Measurements from ENCODE around the gene EDEM1. TPM values are rescaled to one million over a fixed set of nuclear protein-coding genes. Genes with fewer than 3 reads are reported as not detected.

EDEM1 gene
- total RNA-seq (2014; rRNA removed; shearing (Covaris generic); ENCODE audit: low replicate concordance) = 68.8 and 134 TPM in 2 replicates

DNA sequence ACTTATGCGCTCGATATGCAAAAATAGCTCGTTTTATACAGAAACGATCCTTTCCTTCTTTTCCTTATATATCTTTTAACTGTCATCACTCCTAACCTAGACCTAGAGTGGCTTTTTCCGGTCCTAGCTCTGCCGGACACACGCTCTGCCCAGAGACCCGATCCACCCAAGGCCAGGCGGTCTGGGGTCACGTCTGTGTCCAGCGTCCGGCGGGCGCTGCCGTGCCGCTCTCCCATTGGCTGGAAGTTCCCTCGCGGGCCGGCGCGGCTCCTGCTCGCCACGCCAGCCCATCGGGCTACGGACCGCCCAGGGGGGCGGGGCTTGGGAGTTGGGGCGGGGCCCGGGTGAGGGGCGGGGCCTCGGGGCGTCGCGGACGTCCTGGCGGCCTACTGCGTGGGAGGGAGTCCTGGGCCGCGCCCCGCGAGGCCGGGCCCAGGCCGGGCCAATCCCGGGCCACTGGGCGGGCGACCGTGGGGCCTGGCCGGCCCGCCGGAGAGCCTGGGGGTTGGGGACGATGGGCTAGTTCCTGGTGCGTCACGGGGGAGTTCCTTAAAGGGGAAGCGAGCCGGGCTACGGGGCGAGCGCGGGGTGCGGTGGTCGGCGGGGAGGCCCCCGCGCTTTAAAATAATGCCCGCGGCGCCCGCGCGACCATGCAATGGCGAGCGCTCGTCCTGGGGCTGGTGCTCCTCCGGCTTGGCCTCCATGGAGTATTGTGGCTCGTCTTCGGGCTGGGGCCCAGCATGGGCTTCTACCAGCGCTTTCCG is at the start of gene EDEM1:
TSS of gene EDEM1 (plus strand) at position 552 of the 764 bp plus-strand sequence. CDS start at position 651, 99 bp downstream.
- Histone ChIP-seq H4K20me1 (ENCODE audit: insufficient read depth, low read depth, low read length) (peaks cover 9% of the 10 kb centered on the region; the same call in 1 of the 2 replicates), H3K4me2 (ENCODE audit: low read depth, low read length, poor library complexity, severe bottlenecking) (peak within 1 kb of the TSS; percentile 90), H2AFZ (ENCODE audit: low read length) (peak within 1 kb of the TSS; percentile 15; the same call in 1 of the 2 replicates), H3K79me2 (ENCODE audit: low read length) (peaks cover 48% of the 10 kb centered on the region), H3K9me3 (ENCODE audit: low read length) (no peaks in the 10 kb centered on the region), H3K4me3 (ENCODE audit: low read length) (peak within 1 kb of the TSS; percentile 80), H3K9me2 (replicated peaks; ENCODE audit: insufficient read depth, low read length) (no peaks in the 10 kb centered on the region), H3K36me3 (ENCODE audit: insufficient read depth, low read length) (0 out of 2 replicates have a peak, but pooled peaks cover 3% of the 10 kb centered on the region), H3K27me3 (ENCODE audit: low read length) (no peaks in the 10 kb centered on the region), H3K9ac (ENCODE audit: low read length) (peak within 1 kb of the TSS; percentile 97), H3K4me1 (ENCODE audit: low read length) (peaks cover 49% of the 10 kb centered on the region), H3K27ac (ENCODE audit: low read length) (peak within 1 kb of the TSS; percentile 66)
- DNase-seq = peak; percentile 97

DNA sequence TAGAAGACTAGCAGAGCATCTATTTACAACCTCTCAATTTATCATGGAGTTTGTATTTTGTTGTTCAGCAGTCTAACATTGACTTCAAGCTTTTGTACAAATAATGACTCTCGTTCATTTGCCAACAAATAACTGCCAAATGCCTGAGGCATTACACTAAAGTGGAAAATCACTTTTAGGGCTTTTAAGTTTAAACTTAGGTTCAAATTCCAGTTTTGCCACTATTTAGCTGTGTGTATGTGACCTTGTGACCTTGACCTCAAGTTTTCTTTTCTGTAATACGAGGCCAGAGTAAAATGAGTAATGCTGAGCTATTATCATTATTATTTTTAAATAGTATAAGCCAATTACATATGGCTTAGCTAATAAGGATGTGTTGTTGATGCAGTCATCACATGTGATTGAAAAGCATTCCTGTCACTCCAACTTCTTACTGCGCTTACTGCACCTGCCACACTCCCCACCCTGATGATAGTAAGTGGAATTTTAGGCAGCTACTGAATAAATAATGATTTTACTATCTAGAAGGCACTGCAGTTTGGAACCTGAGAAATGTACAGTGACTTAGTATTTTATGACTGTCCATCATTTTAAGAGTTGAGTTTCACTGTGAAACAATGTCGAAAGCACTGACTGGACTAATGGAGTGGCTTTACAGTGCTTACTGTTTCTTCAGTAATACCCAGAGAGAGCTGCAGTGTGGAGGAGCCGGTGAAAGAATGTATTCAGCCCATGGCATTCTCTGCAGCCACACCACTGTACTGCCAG is 49.1 kb upstream of the EDEM1 start:
- peak; percentile 29 for DNase-seq
- Histone ChIP-seq H3K27ac (ENCODE audit: low read length) (no peak overlapping the region), H3K4me2 (ENCODE audit: low read depth, low read length, poor library complexity, severe bottlenecking) (no peak overlapping the region), H3K27me3 (ENCODE audit: low read length) (no peaks in the 10 kb centered on the region), H3K9ac (ENCODE audit: low read length) (no peak overlapping the region), H2AFZ (ENCODE audit: low read length) (no peak overlapping the region), H3K9me3 (ENCODE audit: low read length) (no peaks in the 10 kb centered on the region), H4K20me1 (ENCODE audit: insufficient read depth, low read depth, low read length) (peaks cover 4% of the 10 kb centered on the region; the same call in 1 of the 2 replicates), H3K79me2 (ENCODE audit: low read length) (peaks cover 94% of the 10 kb centered on the region), H3K9me2 (replicated peaks; ENCODE audit: insufficient read depth, low read length) (no peaks in the 10 kb centered on the region), H3K36me3 (ENCODE audit: insufficient read depth, low read length) (0 out of 2 replicates have a peak, but pooled peaks cover 4% of the 10 kb centered on the region), H3K4me3 (ENCODE audit: low read length) (no peak overlapping the region), H3K4me1 (ENCODE audit: low read length) (peaks cover 11% of the 10 kb centered on the region)

DNA sequence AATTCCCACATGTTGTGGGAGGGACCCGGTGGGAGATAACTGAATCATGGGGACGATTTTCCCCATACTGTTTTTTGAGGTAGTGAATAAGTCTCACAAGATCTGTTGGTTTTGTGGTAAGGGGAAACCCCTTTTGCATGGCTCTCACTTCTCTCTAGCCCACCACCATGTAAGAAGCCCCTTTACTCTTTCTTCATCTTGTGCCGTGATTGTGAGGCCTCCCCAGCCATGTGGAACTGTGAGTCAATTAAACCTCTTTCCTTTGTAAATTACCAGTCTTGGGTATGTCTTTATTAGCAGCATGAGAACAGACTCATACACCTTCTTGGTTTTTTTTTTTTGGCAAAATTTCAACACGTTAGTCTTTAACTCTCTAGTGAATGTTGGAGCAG is 47.3 kb upstream of the EDEM1 start:
- Histone ChIP-seq H3K9me2 (replicated peaks; ENCODE audit: insufficient read depth, low read length) (no peaks in the 10 kb centered on the region), H3K27ac (ENCODE audit: low read length) (no peak overlapping the region), H3K4me3 (ENCODE audit: low read length) (no peak overlapping the region), H3K4me2 (ENCODE audit: low read depth, low read length, poor library complexity, severe bottlenecking) (no peak overlapping the region), H3K9me3 (ENCODE audit: low read length) (no peaks in the 10 kb centered on the region), H3K36me3 (ENCODE audit: insufficient read depth, low read length) (0 out of 2 replicates have a peak, but pooled peaks cover 4% of the 10 kb centered on the region), H4K20me1 (ENCODE audit: insufficient read depth, low read depth, low read length) (peaks cover 4% of the 10 kb centered on the region; the same call in 1 of the 2 replicates), H3K9ac (ENCODE audit: low read length) (no peak overlapping the region), H3K27me3 (ENCODE audit: low read length) (no peaks in the 10 kb centered on the region), H3K79me2 (ENCODE audit: low read length) (peaks cover 94% of the 10 kb centered on the region), H3K4me1 (ENCODE audit: low read length) (peaks cover 11% of the 10 kb centered on the region), H2AFZ (ENCODE audit: low read length) (no peak overlapping the region)
- no peak for DNase-seq

DNA sequence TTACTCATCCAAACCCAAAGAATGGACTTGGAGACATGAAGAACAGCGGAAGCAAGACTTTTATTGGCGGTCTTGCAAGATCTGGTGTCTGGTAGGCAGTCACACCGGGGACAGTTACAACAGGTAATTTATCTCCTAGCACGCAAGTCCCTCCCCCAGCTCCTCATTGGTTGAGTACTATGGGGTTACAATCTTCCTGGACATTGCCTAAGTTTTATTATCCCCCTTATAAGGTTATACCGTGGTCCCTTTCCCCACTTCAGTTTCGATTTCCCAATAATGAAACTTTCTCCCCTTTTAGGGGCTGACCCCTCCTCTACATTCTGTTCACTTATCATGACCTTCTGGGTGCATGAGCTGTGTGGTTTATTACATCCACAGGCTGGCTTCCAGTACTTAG is 46.7 kb upstream of the EDEM1 start:
- H3K9ac ChIP-seq (ENCODE audit: low read length) = no peak overlapping the region
- H2AFZ ChIP-seq (ENCODE audit: low read length) = no peak overlapping the region
- no peak overlapping the region for H3K4me3 ChIP-seq (ENCODE audit: low read length)
- H4K20me1 ChIP-seq (ENCODE audit: insufficient read depth, low read depth, low read length) = peaks cover 4% of the 10 kb centered on the region; the same call in 1 of the 2 replicates
- H3K9me3 ChIP-seq (ENCODE audit: low read length) = no peaks in the 10 kb centered on the region
- no peaks in the 10 kb centered on the region for H3K27me3 ChIP-seq (ENCODE audit: low read length)
- no peak for DNase-seq
- H3K4me1 ChIP-seq (ENCODE audit: low read length) = peaks cover 11% of the 10 kb centered on the region
- H3K4me2 ChIP-seq (ENCODE audit: low read depth, low read length, poor library complexity, severe bottlenecking) = no peak overlapping the region
- no peak overlapping the region for H3K27ac ChIP-seq (ENCODE audit: low read length)
- H3K36me3 ChIP-seq (ENCODE audit: insufficient read depth, low read length) = 0 out of 2 replicates have a peak, but pooled peaks cover 4% of the 10 kb centered on the region
- no peaks in the 10 kb centered on the region for H3K9me2 ChIP-seq (replicated peaks; ENCODE audit: insufficient read depth, low read length)
- H3K79me2 ChIP-seq (ENCODE audit: low read length) = peaks cover 98% of the 10 kb centered on the region

DNA sequence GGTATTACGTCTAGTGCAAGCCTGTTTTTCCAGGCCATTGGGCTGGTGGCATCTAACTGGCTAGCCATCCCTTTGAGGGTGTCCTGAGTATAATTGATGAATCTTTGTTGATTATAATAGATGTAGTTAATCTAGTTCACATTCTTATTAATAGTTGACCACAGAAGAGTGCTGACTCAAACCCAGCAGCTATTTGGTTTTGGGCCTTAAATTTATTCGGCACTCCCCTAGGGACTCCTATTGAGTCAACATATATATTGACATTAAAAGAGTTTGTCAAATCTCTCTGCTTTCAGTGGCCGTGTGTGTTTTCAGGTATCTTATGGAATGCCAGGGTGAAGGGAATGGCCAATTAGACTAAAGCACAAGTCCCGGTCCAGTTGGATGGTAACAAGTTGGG is 45.7 kb upstream of the EDEM1 start:
- H4K20me1 ChIP-seq (ENCODE audit: insufficient read depth, low read depth, low read length) = 0 out of 2 replicates have a peak, but pooled peaks cover 4% of the 10 kb centered on the region

DNA sequence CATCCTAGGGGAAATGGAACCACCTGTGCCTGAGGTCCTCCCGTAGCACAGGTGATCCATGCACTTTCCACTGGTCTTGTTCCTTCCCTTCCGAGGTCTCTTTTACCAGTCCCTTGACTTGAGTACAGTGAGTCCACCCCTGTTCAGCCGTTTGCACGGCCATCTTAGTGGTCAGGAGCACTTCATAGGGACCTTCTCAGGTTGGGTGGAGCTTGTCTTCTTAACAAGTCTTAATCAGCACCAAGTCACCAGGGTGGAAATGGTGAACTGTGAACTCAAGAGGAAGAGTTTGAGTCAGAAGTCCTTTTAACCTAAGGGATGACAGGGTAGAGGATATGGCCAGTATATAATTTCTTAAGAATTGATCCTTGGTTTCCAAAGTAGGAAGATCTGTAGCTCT is 44.0 kb upstream of the EDEM1 start:
- no peaks in the 10 kb centered on the region for H3K9me2 ChIP-seq (replicated peaks; ENCODE audit: insufficient read depth, low read length)
- H4K20me1 ChIP-seq (ENCODE audit: insufficient read depth, low read depth, low read length) = peaks cover 9% of the 10 kb centered on the region
- no peaks in the 10 kb centered on the region for H3K9me3 ChIP-seq (ENCODE audit: low read length)
- H3K36me3 ChIP-seq (ENCODE audit: insufficient read depth, low read length) = 0 out of 2 replicates have a peak, but pooled peaks cover 4% of the 10 kb centered on the region
- no peak overlapping the region for H2AFZ ChIP-seq (ENCODE audit: low read length)
- no peak overlapping the region for H3K9ac ChIP-seq (ENCODE audit: low read length)
- no peak overlapping the region for H3K4me2 ChIP-seq (ENCODE audit: low read depth, low read length, poor library complexity, severe bottlenecking)
- no peak for DNase-seq
- no peaks in the 10 kb centered on the region for H3K4me1 ChIP-seq (ENCODE audit: low read length)
- no peak overlapping the region for H3K27ac ChIP-seq (ENCODE audit: low read length)
- no peaks in the 10 kb centered on the region for H3K27me3 ChIP-seq (ENCODE audit: low read length)
- peaks cover 100% of the 10 kb centered on the region for H3K79me2 ChIP-seq (ENCODE audit: low read length)
- no peak overlapping the region for H3K4me3 ChIP-seq (ENCODE audit: low read length)

More for the DNA sequence above, 45.7 kb upstream of the EDEM1 start:
- Histone ChIP-seq H3K27me3 (ENCODE audit: low read length) (no peaks in the 10 kb centered on the region), H3K4me3 (ENCODE audit: low read length) (no peak overlapping the region), H3K9ac (ENCODE audit: low read length) (no peak overlapping the region), H3K79me2 (ENCODE audit: low read length) (peaks cover 100% of the 10 kb centered on the region), H3K9me3 (ENCODE audit: low read length) (no peaks in the 10 kb centered on the region), H3K9me2 (replicated peaks; ENCODE audit: insufficient read depth, low read length) (no peaks in the 10 kb centered on the region), H3K4me1 (ENCODE audit: low read length) (peaks cover 4% of the 10 kb centered on the region), H3K36me3 (ENCODE audit: insufficient read depth, low read length) (0 out of 2 replicates have a peak, but pooled peaks cover 4% of the 10 kb centered on the region), H2AFZ (ENCODE audit: low read length) (no peak overlapping the region), H3K4me2 (ENCODE audit: low read depth, low read length, poor library complexity, severe bottlenecking) (no peak overlapping the region), H3K27ac (ENCODE audit: low read length) (no peak overlapping the region)
- DNase-seq = no peak

DNA sequence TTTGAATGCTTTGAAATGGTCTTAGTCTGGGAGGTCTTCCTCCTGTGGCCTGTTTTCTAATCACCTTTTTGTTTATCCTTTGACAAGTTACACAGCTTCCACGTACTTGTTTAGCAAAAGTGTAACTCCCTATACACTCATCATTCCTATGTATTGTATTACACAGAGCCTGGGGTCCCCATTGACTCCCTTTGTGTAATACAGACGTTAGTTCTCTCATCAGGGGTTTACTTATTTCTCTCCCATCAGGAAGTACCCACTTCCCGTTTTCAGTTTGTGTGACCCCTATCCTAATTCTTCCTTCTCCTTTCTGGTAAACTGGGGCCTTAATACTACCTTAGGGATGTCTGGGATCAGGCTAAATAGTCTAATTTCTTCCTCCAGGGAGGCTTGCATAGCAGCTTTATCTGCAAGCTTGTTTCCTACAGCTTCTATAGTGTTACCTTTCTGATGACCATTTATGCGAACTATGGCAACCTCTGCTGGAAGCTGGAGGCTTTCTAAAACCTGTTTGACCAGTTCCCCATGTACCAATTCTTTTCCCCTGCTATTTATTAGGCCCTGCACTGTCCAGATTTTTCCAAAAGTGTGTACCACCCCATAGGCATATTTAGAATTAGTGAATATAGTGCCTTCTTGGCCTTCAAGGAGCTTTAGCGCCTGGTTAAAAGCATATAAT is 43.1 kb upstream of the EDEM1 start:
- H3K9ac ChIP-seq (ENCODE audit: low read length) = no peak overlapping the region
- H3K4me1 ChIP-seq (ENCODE audit: low read length) = no peaks in the 10 kb centered on the region; the same call in 1 of the 2 replicates
- H3K27me3 ChIP-seq (ENCODE audit: low read length) = no peaks in the 10 kb centered on the region
- H3K79me2 ChIP-seq (ENCODE audit: low read length) = peaks cover 100% of the 10 kb centered on the region
- H3K4me3 ChIP-seq (ENCODE audit: low read length) = no peak overlapping the region
- H3K9me2 ChIP-seq (replicated peaks; ENCODE audit: insufficient read depth, low read length) = no peaks in the 10 kb centered on the region
- DNase-seq = no peak
- H3K4me2 ChIP-seq (ENCODE audit: low read depth, low read length, poor library complexity, severe bottlenecking) = no peak overlapping the region
- H3K27ac ChIP-seq (ENCODE audit: low read length) = no peak overlapping the region
- H4K20me1 ChIP-seq (ENCODE audit: insufficient read depth, low read depth, low read length) = peaks cover 13% of the 10 kb centered on the region
- 0 out of 2 replicates have a peak, but pooled peaks cover 4% of the 10 kb centered on the region for H3K36me3 ChIP-seq (ENCODE audit: insufficient read depth, low read length)
- H2AFZ ChIP-seq (ENCODE audit: low read length) = no peak overlapping the region
- no peaks in the 10 kb centered on the region for H3K9me3 ChIP-seq (ENCODE audit: low read length)
